Right kidney (tissue), 1 donor: ENCODE data around the gene RPS21.

Experiments used
- DNase-seq: peaks from one replicate; pipeline ENCODE4 v3.0.0-alpha.2; 2016

The RPS21 gene

GRCh38 chr20:62409086-62409853 lies 22.4 kb downstream of the RPS21 start:
- no peak for DNase-seq

GRCh38 chr20:62409931-62410745 lies 23.2 kb downstream of the RPS21 start:
- peak; percentile 66 for DNase-seq

- no peak for DNase-seq
Observed at GRCh38 chr20:62410746-62411478, 24.0 kb downstream of the RPS21 start.

GRCh38 chr20:62411479-62412193 lies 24.7 kb downstream of the RPS21 start:
- DNase-seq, result no peak

GRCh38 chr20:62412194-62413024 lies 25.5 kb downstream of the RPS21 start:
- DNase-seq, result no peak

GRCh38 chr20:62413025-62413570 lies 26.2 kb downstream of the RPS21 start:
- DNase-seq, result no peak

GRCh38 chr20:62413896-62414481 lies 27.1 kb downstream of the RPS21 start:
- DNase-seq, result no peak

GRCh38 chr20:62415354-62416111 lies 28.6 kb downstream of the RPS21 start:
- DNase-seq, result no peak

GRCh38 chr20:62416651-62417637 lies 30.0 kb downstream of the RPS21 start:
- DNase-seq, result no peak

- DNase-seq, result no peak
Observed at GRCh38 chr20:62417981-62418708, 31.2 kb downstream of the RPS21 start.

GRCh38 chr20:62418709-62419487 lies 32.0 kb downstream of the RPS21 start:
- DNase-seq, result no peak

GRCh38 chr20:62419759-62420158 lies 32.9 kb downstream of the RPS21 start:
- no peak for DNase-seq

- DNase-seq, result no peak
Observed at GRCh38 chr20:62420846-62421715, 34.2 kb downstream of the RPS21 start.

GRCh38 chr20:62421716-62421990 lies 34.8 kb downstream of the RPS21 start:
- DNase-seq, result no peak

GRCh38 chr20:62422636-62423325 lies 35.9 kb downstream of the RPS21 start:
- DNase-seq, result no peak

- no peak for DNase-seq
Observed at GRCh38 chr20:62423326-62423706, 36.4 kb downstream of the RPS21 start.
